ENCODE measurements around the gene IL27RA.
"Not testable (repeated sequence)": the region's sequence is repeated elsewhere in the genome, so short reads cannot be mapped to it uniquely, and the experiment has no call there.

The IL27RA gene

GRCh38 chr19:14006766-14007562 lies 24.6 kb upstream of the IL27RA start:
- DNase-seq: peak; percentile 16
- no peak for TF ChIP-seq CTCF (IDR thresholded peaks at IDR 0.05; ENCODE audit: low read depth, low read length, missing control alignments)
- Histone ChIP-seq H3K36me3 (replicated peaks) (no peaks in the 10 kb centered on the region), H3K27ac (peak overlapping the region; percentile 98), H3K27me3 (replicated peaks) (no peaks in the 10 kb centered on the region), H3K4me3 (ENCODE audit: low read depth, low read length) (peak overlapping the region; percentile 76)
- in situ Hi-C loops (cut with HindIII; ENCODE audit: low pct_ligation_motif_present, low sequenced_read_pairs): no loop called here

- Histone ChIP-seq H3K27me3 (replicated peaks) (no peaks in the 10 kb centered on the region), H3K27ac (no peak overlapping the region), H3K36me3 (replicated peaks) (no peaks in the 10 kb centered on the region), H3K4me3 (ENCODE audit: low read depth, low read length) (no peak overlapping the region)
- DNase-seq: no peak
- in situ Hi-C loops (cut with HindIII; ENCODE audit: low pct_ligation_motif_present, low sequenced_read_pairs): no loop called here
- TF ChIP-seq CTCF (IDR thresholded peaks at IDR 0.05; ENCODE audit: low read depth, low read length, missing control alignments): no peak
These were observed 19.1 kb upstream of the IL27RA start for GRCh38 chr19:14012378-14012915.

GRCh38 chr19:14015524-14016035 lies 16.0 kb upstream of the IL27RA start:
- DNase-seq: no peak
- no peak for TF ChIP-seq CTCF (IDR thresholded peaks at IDR 0.05; ENCODE audit: low read depth, low read length, missing control alignments)
- H3K36me3 ChIP-seq (replicated peaks): no peaks in the 10 kb centered on the region
- in situ Hi-C loops (cut with HindIII; ENCODE audit: low pct_ligation_motif_present, low sequenced_read_pairs): no loop called here
- H3K27ac ChIP-seq: no peak overlapping the region
- H3K4me3 ChIP-seq (ENCODE audit: low read depth, low read length): no peak overlapping the region
- H3K27me3 ChIP-seq (replicated peaks): no peaks in the 10 kb centered on the region

DNA sequence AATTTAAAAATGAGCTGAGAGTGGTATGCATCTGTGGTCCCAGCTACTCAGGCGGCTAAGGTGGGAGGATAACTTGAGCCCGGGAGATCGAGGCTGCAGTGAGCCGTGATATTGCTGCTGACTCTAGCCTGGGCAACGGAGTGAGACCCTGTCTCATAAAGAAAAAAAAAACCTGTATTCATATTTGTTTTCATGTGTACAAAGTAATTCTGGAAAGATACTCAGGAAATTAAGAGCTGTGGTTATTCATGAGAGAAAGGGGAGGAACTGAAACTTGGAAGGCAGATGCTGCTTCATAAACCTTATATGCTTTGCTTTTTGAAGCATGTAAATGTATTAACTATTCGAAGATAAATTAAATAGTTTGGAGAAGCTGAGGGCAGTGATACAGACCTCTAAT lies 12.5 kb upstream of the IL27RA start:
- in situ Hi-C loops (cut with HindIII; ENCODE audit: low pct_ligation_motif_present, low sequenced_read_pairs): no loop called here
- no peak overlapping the region for H3K4me3 ChIP-seq (ENCODE audit: low read depth, low read length)
- no peak for TF ChIP-seq CTCF (IDR thresholded peaks at IDR 0.05; ENCODE audit: low read depth, low read length, missing control alignments)
- no peaks in the 10 kb centered on the region for H3K36me3 ChIP-seq (replicated peaks)
- no peak for DNase-seq
- H3K27ac ChIP-seq: no peak overlapping the region
- H3K27me3 ChIP-seq (replicated peaks): no peaks in the 10 kb centered on the region

- H3K27me3 ChIP-seq (replicated peaks); in situ Hi-C loops (cut with HindIII; ENCODE audit: low pct_ligation_motif_present, low sequenced_read_pairs); H3K36me3 ChIP-seq (replicated peaks); H3K27ac ChIP-seq; DNase-seq; H3K4me3 ChIP-seq (ENCODE audit: low read depth, low read length): not testable (repeated sequence)
These were observed 11.8 kb upstream of the IL27RA start for GRCh38 chr19:14019739-14020138.

DNA sequence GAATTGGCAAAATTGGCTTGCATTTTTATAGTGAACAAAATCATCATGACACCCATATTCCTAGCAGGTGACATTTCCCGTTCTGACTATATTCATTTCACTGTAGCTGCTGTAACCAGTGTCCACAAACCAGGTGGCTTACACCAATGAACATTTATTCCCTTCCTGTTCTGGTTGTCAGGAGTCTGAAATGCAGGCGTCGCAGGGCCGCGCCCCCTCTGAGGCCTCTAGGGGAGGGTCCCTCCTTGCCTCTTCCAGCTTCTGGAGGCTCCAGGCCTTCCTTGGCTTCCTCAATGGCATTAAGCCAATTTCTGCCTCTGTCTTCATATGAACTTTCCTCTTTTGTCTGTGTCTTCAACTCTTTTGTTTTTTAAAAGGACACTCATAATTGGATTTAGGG lies 10.1 kb upstream of the IL27RA start:
- no peaks in the 10 kb centered on the region for H3K36me3 ChIP-seq (replicated peaks)
- no peak overlapping the region for H3K27ac ChIP-seq
- in situ Hi-C loops (cut with HindIII; ENCODE audit: low pct_ligation_motif_present, low sequenced_read_pairs): no loop called here
- no peaks in the 10 kb centered on the region for H3K27me3 ChIP-seq (replicated peaks)
- H3K4me3 ChIP-seq (ENCODE audit: low read depth, low read length): no peak overlapping the region
- no peak for DNase-seq
- no peak for TF ChIP-seq CTCF (IDR thresholded peaks at IDR 0.05; ENCODE audit: low read depth, low read length, missing control alignments)

All from brain microvascular endothelial cell (primary cell).